ENCODE data around the gene TBC1D22A. TPM values are rescaled to one million over a fixed set of nuclear protein-coding genes. Genes with fewer than 3 reads are reported as not detected.

The TBC1D22A gene
- total RNA-seq, 1 experiment from 2014 or later = 20.9 TPM

DNA sequence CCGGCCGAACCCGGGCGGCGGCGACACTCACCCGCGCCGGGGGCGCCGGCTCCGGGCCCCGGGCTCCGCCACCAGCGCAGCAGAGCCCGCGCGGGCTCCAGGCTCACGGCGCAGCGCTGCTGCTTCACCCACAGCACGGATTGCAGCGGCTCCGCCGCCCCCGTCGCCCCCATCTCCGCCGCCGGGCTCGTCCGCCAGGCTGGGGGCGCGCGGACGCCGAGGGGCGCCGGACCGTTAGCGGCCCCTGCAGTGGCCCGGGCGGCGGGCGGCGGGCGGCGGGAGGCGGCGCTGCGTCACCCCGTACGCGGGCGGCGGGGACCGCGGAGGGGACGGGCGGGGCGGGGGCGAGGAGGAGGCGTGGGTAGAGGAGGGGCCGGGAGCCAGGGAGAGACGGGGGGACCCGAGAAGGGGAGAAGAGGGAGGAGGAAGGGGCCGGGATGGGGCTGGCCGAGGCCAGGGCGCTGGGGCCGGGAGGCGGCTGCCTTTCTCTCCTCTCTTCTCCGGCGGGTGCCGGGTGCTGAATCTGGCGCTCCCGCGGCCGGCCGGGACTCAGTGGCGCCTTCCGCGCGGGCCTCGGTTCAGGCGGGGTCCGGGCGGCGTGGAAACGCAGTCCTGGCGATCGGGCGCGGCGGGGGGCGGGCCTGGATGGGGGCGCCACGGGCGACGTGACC, 24.3 kb upstream of the TBC1D22A start, which contains the start of gene CERK:
Gene CERK (minus strand): TSS at position 277 of the 671 bp plus-strand sequence. CDS start 104 bp downstream, at position 173.
- TF ChIP-seq YY1 (IDR thresholded peaks at IDR 0.05; ENCODE audit: extremely low read depth, insufficient replicate concordance, low read depth, low read length) = no peak
- TF ChIP-seq RAD21 (IDR thresholded peaks at IDR 0.05; ENCODE audit: low read depth) = no peak
- TF ChIP-seq EGR1 (IDR thresholded peaks at IDR 0.05; ENCODE audit: low read depth) = peak; percentile 43; the same call in 1 of the 2 replicates
- peak; percentile 63; the same call in 1 of the 2 replicates for TF ChIP-seq ZFX (IDR thresholded peaks at IDR 0.05)
- peak; percentile 60 for TF ChIP-seq POLR2AphosphoS5 (IDR thresholded peaks at IDR 0.05; ENCODE audit: low read depth, low read length)
- TF ChIP-seq, protein P1, sequence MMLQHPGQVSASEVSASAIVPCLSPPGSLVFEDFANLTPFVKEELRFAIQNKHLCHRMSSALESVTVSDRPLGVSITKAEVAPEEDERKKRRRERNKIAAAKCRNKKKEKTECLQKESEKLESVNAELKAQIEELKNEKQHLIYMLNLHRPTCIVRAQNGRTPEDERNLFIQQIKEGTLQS (IDR thresholded peaks at IDR 0.05) = no peak
- peak; percentile 69 for TF ChIP-seq POLR2A (IDR thresholded peaks at IDR 0.05; ENCODE audit: borderline replicate concordance, extremely low read depth, insufficient read depth, insufficient read length)
- H3K9me2 ChIP-seq (ENCODE audit: insufficient read depth) = no peaks in the 10 kb centered on the region
- peaks cover 20 to 31% of the 10 kb centered on the region in 2 experiments for H3K4me1 ChIP-seq (ENCODE audit: control insufficient read depth in 1 of 2, insufficient read depth in 2 of 2, low read length in 2 of 2)
- ChIA-PET RAD21 (ENCODE audit: low non-redundant PET in 1 of 2, low total read pairs in 2 of 2, uncharacterized antibody in 2 of 2, unreplicated experiment in 2 of 2) (interaction anchor here (0.9 to 2.1 kb wide), 5 partner anchors 61 to 383 kb away, joined by 3 to 7 read pairs (median 3); no protein-coding TSS in a partner anchor), CTCF (interaction anchor here (0.9 to 3.5 kb wide), 9 partner anchors 12 to 175 kb away, joined by 3 to 20 read pairs (median 6); partner anchors contain the start of gene TBC1D22A), POLR2A (interaction anchor here (1.0 to 1.8 kb wide), 4 partner anchors 14 to 61 kb away, joined by 3 to 9 read pairs (median 4); partner anchors contain the start of gene TBC1D22A)
- ATAC-seq = peak; percentile 71
- peak within 1 kb of the TSS; percentile 99 for H3K27ac ChIP-seq (ENCODE audit: low read depth, low read length)
- H3K9me3 ChIP-seq (ENCODE audit: control insufficient read depth in 1 of 2, insufficient read depth in 1 of 2, low read depth in 1 of 2, low read length in 2 of 2) = no peaks in the 10 kb centered on the region
- H3K4me2 ChIP-seq (ENCODE audit: low read length) = peak within 1 kb of the TSS; percentile 98
- H3K36me3 ChIP-seq (ENCODE audit: control insufficient read depth in 1 of 2, insufficient read depth in 2 of 2, low read length in 2 of 2) = no peaks in the 10 kb centered on the region
- H3K79me2 ChIP-seq (ENCODE audit: insufficient read depth, low read length) = peaks cover 38% of the 10 kb centered on the region
- no peaks in the 10 kb centered on the region for H3K27me3 ChIP-seq (ENCODE audit: insufficient read depth, low read length)
- peak within 1 kb of the TSS; percentile 72 to 75 for H3K4me3 ChIP-seq (replicated peaks in 1 of 2; ENCODE audit: low read depth in 1 of 2, low read length in 2 of 2)
- no TSS peak for BruUV-seq (replicated peaks)
- no peak within 1 kb of the TSS for H2AFZ ChIP-seq (ENCODE audit: low read depth, low read length, poor library complexity, severe bottlenecking)
- peak within 1 kb of the TSS; percentile 82 for H3K9ac ChIP-seq (ENCODE audit: low read length)
- no peaks in the 10 kb centered on the region for H4K20me1 ChIP-seq (ENCODE audit: insufficient read depth)
- intact Hi-C loops (cut with micrococcal nuclease) = loop anchor here (1.0 to 5.0 kb wide), 3 partner anchors 16 to 176 kb away; no protein-coding TSS in a partner anchor
- no peak for DNase-seq (ENCODE audit: low read depth, low spot score)
